Measurements from ENCODE around the gene PCNX1. TPM values are rescaled to one million over a fixed set of nuclear protein-coding genes. Genes with fewer than 3 reads are reported as not detected.

Gene PCNX1
- total and polyA plus RNA-seq, 2 of the 4 experiments (the other 2 are of a cell fraction): 15.0 to 43.7 TPM

DNA sequence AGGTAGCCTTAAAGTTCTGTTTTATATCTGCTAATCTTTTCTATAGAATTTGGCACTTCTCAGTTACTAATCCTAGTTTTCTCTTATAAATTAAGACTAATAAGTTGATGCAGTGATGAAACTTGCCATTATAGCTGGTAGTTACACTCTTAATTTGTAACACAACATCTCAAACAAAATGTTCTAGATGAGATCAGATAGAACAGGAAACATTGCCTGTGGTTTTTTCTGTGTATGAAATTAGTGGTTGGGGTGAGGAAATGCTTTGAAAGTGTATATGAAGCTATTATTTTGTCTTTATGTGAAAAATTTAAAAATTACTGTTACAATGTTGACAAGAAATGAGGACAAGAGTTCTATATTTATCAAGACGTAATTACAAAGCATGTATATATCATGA, 91.9 kb downstream of the PCNX1 start:
- H2BK120ac ChIP-seq (ENCODE audit: low read depth, low read length): no peak overlapping the region
- no peak overlapping the region for H3K27ac ChIP-seq (ENCODE audit: insufficient read depth, low read length)
- TF ChIP-seq, protein P1, sequence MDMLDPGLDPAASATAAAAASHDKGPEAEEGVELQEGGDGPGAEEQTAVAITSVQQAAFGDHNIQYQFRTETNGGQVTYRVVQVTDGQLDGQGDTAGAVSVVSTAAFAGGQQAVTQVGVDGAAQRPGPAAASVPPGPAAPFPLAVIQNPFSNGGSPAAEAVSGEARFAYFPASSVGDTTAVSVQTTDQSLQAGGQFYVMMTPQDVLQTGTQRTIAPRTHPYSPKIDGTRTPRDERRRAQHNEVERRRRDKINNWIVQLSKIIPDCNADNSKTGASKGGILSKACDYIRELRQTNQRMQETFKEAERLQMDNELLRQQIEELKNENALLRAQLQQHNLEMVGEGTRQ (IDR thresholded peaks at IDR 0.05; ENCODE audit: low read depth, low read length): no peak
- no peak for TF ChIP-seq MXI1 (IDR thresholded peaks at IDR 0.05; ENCODE audit: borderline replicate concordance, low read depth, low read length)
- TF ChIP-seq MAZ (IDR thresholded peaks at IDR 0.05; ENCODE audit: borderline replicate concordance, low read depth, low read length): no peak
- TF ChIP-seq RAD21 (IDR thresholded peaks at IDR 0.05; ENCODE audit: low read length): no peak
- no peak for TF ChIP-seq RCOR1 (IDR thresholded peaks at IDR 0.05; ENCODE audit: insufficient replicate concordance, low read length)
- TF ChIP-seq POLR2A (IDR thresholded peaks at IDR 0.05; ENCODE audit: low read depth, low read length): no peak
- no peak for TF ChIP-seq BHLHE40 (IDR thresholded peaks at IDR 0.05; ENCODE audit: low read depth, low read length)
- TF ChIP-seq, protein P2, sequence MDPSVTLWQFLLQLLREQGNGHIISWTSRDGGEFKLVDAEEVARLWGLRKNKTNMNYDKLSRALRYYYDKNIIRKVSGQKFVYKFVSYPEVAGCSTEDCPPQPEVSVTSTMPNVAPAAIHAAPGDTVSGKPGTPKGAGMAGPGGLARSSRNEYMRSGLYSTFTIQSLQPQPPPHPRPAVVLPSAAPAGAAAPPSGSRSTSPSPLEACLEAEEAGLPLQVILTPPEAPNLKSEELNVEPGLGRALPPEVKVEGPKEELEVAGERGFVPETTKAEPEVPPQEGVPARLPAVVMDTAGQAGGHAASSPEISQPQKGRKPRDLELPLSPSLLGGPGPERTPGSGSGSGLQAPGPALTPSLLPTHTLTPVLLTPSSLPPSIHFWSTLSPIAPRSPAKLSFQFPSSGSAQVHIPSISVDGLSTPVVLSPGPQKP (IDR thresholded peaks at IDR 0.05; ENCODE audit: borderline replicate concordance, low read depth, low read length): no peak
- no peak for TF ChIP-seq FOS (IDR thresholded peaks at IDR 0.05; ENCODE audit: low read depth, low read length)
- no peak for TF ChIP-seq CHD1 (IDR thresholded peaks at IDR 0.05; ENCODE audit: low read depth, low read length)
- TF ChIP-seq SMC3 (IDR thresholded peaks at IDR 0.05; ENCODE audit: low read depth, low read length): no peak
- TF ChIP-seq NFE2L2 (IDR thresholded peaks at IDR 0.05; ENCODE audit: low read depth, low read length): no peak
- no peak for TF ChIP-seq MAFK (IDR thresholded peaks at IDR 0.05; ENCODE audit: low read depth, low read length)
- TF ChIP-seq, protein P3, sequence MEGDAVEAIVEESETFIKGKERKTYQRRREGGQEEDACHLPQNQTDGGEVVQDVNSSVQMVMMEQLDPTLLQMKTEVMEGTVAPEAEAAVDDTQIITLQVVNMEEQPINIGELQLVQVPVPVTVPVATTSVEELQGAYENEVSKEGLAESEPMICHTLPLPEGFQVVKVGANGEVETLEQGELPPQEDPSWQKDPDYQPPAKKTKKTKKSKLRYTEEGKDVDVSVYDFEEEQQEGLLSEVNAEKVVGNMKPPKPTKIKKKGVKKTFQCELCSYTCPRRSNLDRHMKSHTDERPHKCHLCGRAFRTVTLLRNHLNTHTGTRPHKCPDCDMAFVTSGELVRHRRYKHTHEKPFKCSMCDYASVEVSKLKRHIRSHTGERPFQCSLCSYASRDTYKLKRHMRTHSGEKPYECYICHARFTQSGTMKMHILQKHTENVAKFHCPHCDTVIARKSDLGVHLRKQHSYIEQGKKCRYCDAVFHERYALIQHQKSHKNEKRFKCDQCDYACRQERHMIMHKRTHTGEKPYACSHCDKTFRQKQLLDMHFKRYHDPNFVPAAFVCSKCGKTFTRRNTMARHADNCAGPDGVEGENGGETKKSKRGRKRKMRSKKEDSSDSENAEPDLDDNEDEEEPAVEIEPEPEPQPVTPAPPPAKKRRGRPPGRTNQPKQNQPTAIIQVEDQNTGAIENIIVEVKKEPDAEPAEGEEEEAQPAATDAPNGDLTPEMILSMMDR (conservative IDR thresholded peaks at IDR 0.05; ENCODE audit: low read depth, low read length): no peak
- no peak for TF ChIP-seq CEBPB (IDR thresholded peaks at IDR 0.05; ENCODE audit: low read depth, low read length)
- H3K56ac ChIP-seq (ENCODE audit: extremely low read depth, insufficient read depth, low read length): no peak overlapping the region
- H2AFZ ChIP-seq (replicated peaks; ENCODE audit: low read length, poor library complexity): no peak overlapping the region
- dilution Hi-C loops (cut with HindIII; ENCODE audit: low sequenced_read_pairs, unreplicated experiment): no loop called here
- H3K36me3 ChIP-seq (ENCODE audit: control insufficient read depth, insufficient read depth, low read length): peaks cover 4% of the 10 kb centered on the region
- intact Hi-C loops (cut with micrococcal nuclease): no loop called here
- DNase-seq (no peak), ATAC-seq (ENCODE audit: low read depth) (no peak)
- H3K4me3 ChIP-seq (ENCODE audit: insufficient read depth, low read depth, low read length): no peak overlapping the region
- H3K9me3 ChIP-seq (ENCODE audit: control insufficient read depth, insufficient read depth, low read length): no peaks in the 10 kb centered on the region
- H4K5ac ChIP-seq (ENCODE audit: low read depth, low read length): no peak overlapping the region
- H4K8ac ChIP-seq (ENCODE audit: low read depth in 2 of 2, low read length in 2 of 2): no peak overlapping the region
- no peak overlapping the region for H3K4me2 ChIP-seq (ENCODE audit: low read depth, low read length)
- no peak overlapping the region for H2AK9ac ChIP-seq (replicated peaks; ENCODE audit: low read depth, low read length, poor library complexity)
- H3K9ac ChIP-seq (ENCODE audit: low read depth, low read length): no peak overlapping the region
- ChIA-PET POLR2A (ENCODE audit: unreplicated experiment) (no interaction called here), CTCF (no interaction called here)
- in situ Hi-C loops (cut with MboI; ENCODE audit: low sequenced_read_pairs): no loop called here
- H3K9me1 ChIP-seq (ENCODE audit: insufficient read depth, low read length): peaks cover 3% of the 10 kb centered on the region
- H2BK5ac ChIP-seq (ENCODE audit: low read depth, low read length, poor library complexity, severe bottlenecking): no peak overlapping the region
- H4K91ac ChIP-seq (ENCODE audit: insufficient read depth, low read depth, low read length): no peak overlapping the region
- H3K4me1 ChIP-seq (ENCODE audit: control insufficient read depth, insufficient read depth, low read length): peaks cover under 1% of the 10 kb centered on the region; the same call in 1 of the 2 replicates
- no peak overlapping the region for H3K23ac ChIP-seq (ENCODE audit: low read depth, low read length)
- H4K20me1 ChIP-seq (ENCODE audit: insufficient read depth, low read length): no peaks in the 10 kb centered on the region; the same call in 1 of the 2 replicates
- no CpG with 5 or more reads among the region's 1 CpG for WGBS, 2 experiments (ENCODE audit: extremely low coverage in 2 of 2, insufficient read length in 1 of 2)
- no peak overlapping the region for H2BK20ac ChIP-seq (ENCODE audit: low read depth, low read length)
- no TSS peak for BruUV-seq (replicated peaks)
- no peak overlapping the region for H2AK5ac ChIP-seq (ENCODE audit: low read depth, low read length)
- H2BK15ac ChIP-seq (ENCODE audit: low read depth, low read length): no peak overlapping the region
- H3K27me3 ChIP-seq (ENCODE audit: control insufficient read depth, insufficient read depth, low read length): no peaks in the 10 kb centered on the region
- H3K4ac ChIP-seq (ENCODE audit: low read depth, low read length): no peak overlapping the region
- H3K18ac ChIP-seq (ENCODE audit: low read depth, low read length): no peak overlapping the region
- H3K14ac ChIP-seq (replicated peaks; ENCODE audit: low read depth, low read length): no peak overlapping the region
- peaks cover 12 to 20% of the 10 kb centered on the region in 2 experiments; a peak in 3 of 4 replicates for H3K79me1 ChIP-seq (ENCODE audit: low read depth in 1 of 2, low read length in 2 of 2)
